Neural cell (in vitro differentiated cells): ENCODE results near the gene ADAMTS17. TPM values are rescaled to one million over a fixed set of nuclear protein-coding genes. Genes with fewer than 3 reads are reported as not detected.

ENCODE experiments used
- H2AFZ ChIP-seq: fragments of 200-600, 300-800 bp; sonication (generic), shearing (Covaris generic); 2 replicates; pipeline ENCODE4 v1.6.0; 2014; ENCODE audit warnings: low read depth, mild to moderate bottlenecking, antibody characterized with exemption, low read length, moderate library complexity
- H3F3A ChIP-seq: fragments of 200-600 bp; shearing (Covaris generic); 2 replicates; pipeline ENCODE4 v1.6.1; 2016; ENCODE audit warnings: mild to moderate bottlenecking, moderate library complexity, mixed read lengths, antibody characterized with exemption, low read length; ENCODE audit not compliant: insufficient read depth, poor library complexity, severe bottlenecking
- H3K27ac ChIP-seq: fragments of 200-600, 300-800 bp; sonication (generic), shearing (Covaris generic); 2 replicates; pipeline ENCODE4 v1.5.1; 2014; ENCODE audit warnings: mild to moderate bottlenecking, low read length, moderate library complexity
- H3K27me3 ChIP-seq: fragments of 300-800, 200-600 bp; sonication (generic), shearing (Covaris generic); 2 replicates; pipeline ENCODE4 v1.6.0; 2014; ENCODE audit warnings: mild to moderate bottlenecking, low read depth, low read length, moderate library complexity; ENCODE audit not compliant: insufficient read depth
- H3K36me3 ChIP-seq: fragments of 300-800, 200-600 bp; sonication (generic), shearing (Covaris generic); 2 replicates; pipeline ENCODE4 v1.5.1; 2014; ENCODE audit warnings: mild to moderate bottlenecking, antibody characterized with exemption, low read length, moderate library complexity; ENCODE audit not compliant: insufficient read depth
- H3K4me2 ChIP-seq: fragments of 300-800, 200-600 bp; sonication (generic), shearing (Covaris generic); 2 replicates; pipeline ENCODE4 v1.6.0; 2014; ENCODE audit warnings: mild to moderate bottlenecking, low read length
- H3K4me3 ChIP-seq: fragments of 300-800, 200-600 bp; sonication (generic), shearing (Covaris generic); 2 replicates; pipeline ENCODE4 v1.5.1; 2014; ENCODE audit warnings: mild to moderate bottlenecking, low read length, moderate library complexity
- H3K79me2 ChIP-seq: fragments of 200-600 bp; shearing (Covaris generic); replicated peaks from 2 replicates; pipeline ENCODE4 v1.6.0; 2014; ENCODE audit warnings: mild to moderate bottlenecking, low read length, moderate library complexity; ENCODE audit not compliant: insufficient read depth
- H3K9ac ChIP-seq: fragments of 300-800, 200-600 bp; sonication (generic), shearing (Covaris generic); 2 replicates; pipeline ENCODE4 v1.6.1; 2016; ENCODE audit warnings: mild to moderate bottlenecking, low read length, mixed read lengths
- H3K9me2 ChIP-seq: fragments of 200-600 bp; shearing (Covaris generic); 2 replicates; pipeline ENCODE4 v1.6.1; 2016; ENCODE audit warnings: mild to moderate bottlenecking, low read length, mixed read lengths; ENCODE audit not compliant: insufficient read depth
- H3K9me3 ChIP-seq: fragments of 200-600, 300-800 bp; sonication (generic), shearing (Covaris generic); 2 replicates; pipeline ENCODE4 v1.6.1; 2016; ENCODE audit warnings: mild to moderate bottlenecking, mixed run types, low read length, moderate library complexity, mixed read lengths
- H4K20me1 ChIP-seq: fragments of 200-600 bp; shearing (Covaris generic); 2 replicates; pipeline ENCODE4 v1.6.1; 2016; ENCODE audit warnings: mild to moderate bottlenecking, mixed run types; ENCODE audit not compliant: insufficient read depth
- EP300 ChIP-seq: fragments of 450-650 bp; conservative IDR thresholded peaks from 2 replicates; pipeline ENCODE4 v1.6.1; 2014; ENCODE audit warnings: antibody characterized with exemption, mild to moderate bottlenecking, moderate library complexity; ENCODE audit not compliant: poor library complexity, severe bottlenecking
- EZH2 ChIP-seq: fragments of 200-600, 300-800 bp; shearing (Covaris generic), sonication (generic); IDR thresholded peaks from 2 replicates; pipeline ENCODE4 v1.6.1; 2014; ENCODE audit warnings: antibody characterized with exemption, low read length, borderline replicate concordance, mild to moderate bottlenecking; ENCODE audit not compliant: insufficient read depth, poor library complexity, severe bottlenecking
- MXI1 ChIP-seq: fragments of 450-650 bp; conservative IDR thresholded peaks from 2 replicates; pipeline ENCODE4 v1.6.1; 2014; ENCODE audit warnings: antibody characterized with exemption, mild to moderate bottlenecking; ENCODE audit not compliant: poor library complexity, severe bottlenecking
- POLR2AphosphoS5 ChIP-seq: IDR thresholded peaks from 2 replicates; pipeline ENCODE4 v1.6.1; 2012
- RAD21 ChIP-seq: fragments of 450-650 bp; conservative IDR thresholded peaks from 2 replicates; pipeline ENCODE4 v1.6.1; 2014; ENCODE audit warnings: antibody characterized with exemption, mild to moderate bottlenecking, moderate library complexity
- SMC3 ChIP-seq: fragments of 450-650 bp; conservative IDR thresholded peaks from 2 replicates; pipeline ENCODE4 v1.6.1; 2014; ENCODE audit warnings: antibody characterized with exemption, mild to moderate bottlenecking, moderate library complexity; ENCODE audit not compliant: poor library complexity
- TAF1 ChIP-seq: IDR thresholded peaks from 2 replicates; pipeline ENCODE4 v1.6.1; 2012; ENCODE audit warnings: low read depth
- polyA plus RNA-seq: library from polyadenylated mRNA; depleted of rRNA; stranded (reverse); fragments of >200 nt; gene quantifications from 2 replicates; pipeline ENCODE4 v1.2.3, GENCODE V29; 2014
- TF ChIP-seq, protein P1 (sequence below): IDR thresholded peaks from 2 replicates; pipeline ENCODE4 v1.6.1; 2012; ENCODE audit warnings: borderline replicate concordance
- TF ChIP-seq, protein P2 (sequence below): fragments of 450-650 bp; IDR thresholded peaks from 2 replicates; pipeline ENCODE4 v1.5.1; 2014; ENCODE audit warnings: antibody characterized with exemption, mild to moderate bottlenecking, moderate library complexity; ENCODE audit not compliant: poor library complexity, severe bottlenecking

The ADAMTS17 gene
- polyA plus RNA-seq, 1 donor from 2014 or later, result 0.04 TPM

DNA sequence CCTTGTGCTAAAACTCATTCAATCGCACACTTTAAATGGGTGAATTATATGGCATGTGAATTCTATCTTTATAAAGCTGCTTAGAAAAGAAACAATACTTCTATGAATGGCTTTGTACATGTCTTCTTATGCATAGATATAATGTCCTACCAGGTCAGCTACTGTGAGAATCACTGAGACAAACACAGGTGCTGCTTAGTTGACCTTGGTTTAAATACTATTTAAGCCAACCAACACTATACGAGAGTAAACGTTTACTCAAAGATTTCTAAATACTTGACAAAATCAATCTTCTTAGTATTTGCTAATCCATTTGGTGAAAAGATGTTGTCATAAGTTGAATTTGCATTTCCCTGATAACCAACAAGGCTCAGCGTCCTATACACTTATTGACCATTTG is 260.3 kb downstream of the ADAMTS17 start:
- no peak overlapping the region for H3K27ac ChIP-seq
- H3K79me2 ChIP-seq, result no peaks in the 10 kb centered on the region
- no peak overlapping the region for H3K4me3 ChIP-seq
- H3K36me3 ChIP-seq, result no peaks in the 10 kb centered on the region
- H3K9me2 ChIP-seq, result no peaks in the 10 kb centered on the region
- H3K9me3 ChIP-seq, result no peaks in the 10 kb centered on the region
- H3F3A ChIP-seq, result no peaks in the 10 kb centered on the region
- TF ChIP-seq POLR2AphosphoS5 (no peak), RAD21 (no peak), SMC3 (no peak), EP300 (no peak), EZH2 (no peak), TAF1 (no peak), MXI1 (no peak)
- TF ChIP-seq, protein P1, sequence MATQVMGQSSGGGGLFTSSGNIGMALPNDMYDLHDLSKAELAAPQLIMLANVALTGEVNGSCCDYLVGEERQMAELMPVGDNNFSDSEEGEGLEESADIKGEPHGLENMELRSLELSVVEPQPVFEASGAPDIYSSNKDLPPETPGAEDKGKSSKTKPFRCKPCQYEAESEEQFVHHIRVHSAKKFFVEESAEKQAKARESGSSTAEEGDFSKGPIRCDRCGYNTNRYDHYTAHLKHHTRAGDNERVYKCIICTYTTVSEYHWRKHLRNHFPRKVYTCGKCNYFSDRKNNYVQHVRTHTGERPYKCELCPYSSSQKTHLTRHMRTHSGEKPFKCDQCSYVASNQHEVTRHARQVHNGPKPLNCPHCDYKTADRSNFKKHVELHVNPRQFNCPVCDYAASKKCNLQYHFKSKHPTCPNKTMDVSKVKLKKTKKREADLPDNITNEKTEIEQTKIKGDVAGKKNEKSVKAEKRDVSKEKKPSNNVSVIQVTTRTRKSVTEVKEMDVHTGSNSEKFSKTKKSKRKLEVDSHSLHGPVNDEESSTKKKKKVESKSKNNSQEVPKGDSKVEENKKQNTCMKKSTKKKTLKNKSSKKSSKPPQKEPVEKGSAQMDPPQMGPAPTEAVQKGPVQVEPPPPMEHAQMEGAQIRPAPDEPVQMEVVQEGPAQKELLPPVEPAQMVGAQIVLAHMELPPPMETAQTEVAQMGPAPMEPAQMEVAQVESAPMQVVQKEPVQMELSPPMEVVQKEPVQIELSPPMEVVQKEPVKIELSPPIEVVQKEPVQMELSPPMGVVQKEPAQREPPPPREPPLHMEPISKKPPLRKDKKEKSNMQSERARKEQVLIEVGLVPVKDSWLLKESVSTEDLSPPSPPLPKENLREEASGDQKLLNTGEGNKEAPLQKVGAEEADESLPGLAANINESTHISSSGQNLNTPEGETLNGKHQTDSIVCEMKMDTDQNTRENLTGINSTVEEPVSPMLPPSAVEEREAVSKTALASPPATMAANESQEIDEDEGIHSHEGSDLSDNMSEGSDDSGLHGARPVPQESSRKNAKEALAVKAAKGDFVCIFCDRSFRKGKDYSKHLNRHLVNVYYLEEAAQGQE, result no peak
- TF ChIP-seq, protein P2, sequence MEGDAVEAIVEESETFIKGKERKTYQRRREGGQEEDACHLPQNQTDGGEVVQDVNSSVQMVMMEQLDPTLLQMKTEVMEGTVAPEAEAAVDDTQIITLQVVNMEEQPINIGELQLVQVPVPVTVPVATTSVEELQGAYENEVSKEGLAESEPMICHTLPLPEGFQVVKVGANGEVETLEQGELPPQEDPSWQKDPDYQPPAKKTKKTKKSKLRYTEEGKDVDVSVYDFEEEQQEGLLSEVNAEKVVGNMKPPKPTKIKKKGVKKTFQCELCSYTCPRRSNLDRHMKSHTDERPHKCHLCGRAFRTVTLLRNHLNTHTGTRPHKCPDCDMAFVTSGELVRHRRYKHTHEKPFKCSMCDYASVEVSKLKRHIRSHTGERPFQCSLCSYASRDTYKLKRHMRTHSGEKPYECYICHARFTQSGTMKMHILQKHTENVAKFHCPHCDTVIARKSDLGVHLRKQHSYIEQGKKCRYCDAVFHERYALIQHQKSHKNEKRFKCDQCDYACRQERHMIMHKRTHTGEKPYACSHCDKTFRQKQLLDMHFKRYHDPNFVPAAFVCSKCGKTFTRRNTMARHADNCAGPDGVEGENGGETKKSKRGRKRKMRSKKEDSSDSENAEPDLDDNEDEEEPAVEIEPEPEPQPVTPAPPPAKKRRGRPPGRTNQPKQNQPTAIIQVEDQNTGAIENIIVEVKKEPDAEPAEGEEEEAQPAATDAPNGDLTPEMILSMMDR, result no peak
- no peaks in the 10 kb centered on the region for H4K20me1 ChIP-seq
- H3K9ac ChIP-seq, result no peak overlapping the region
- no peak overlapping the region for H2AFZ ChIP-seq
- H3K27me3 ChIP-seq, result no peaks in the 10 kb centered on the region
- H3K4me2 ChIP-seq, result no peak overlapping the region

DNA sequence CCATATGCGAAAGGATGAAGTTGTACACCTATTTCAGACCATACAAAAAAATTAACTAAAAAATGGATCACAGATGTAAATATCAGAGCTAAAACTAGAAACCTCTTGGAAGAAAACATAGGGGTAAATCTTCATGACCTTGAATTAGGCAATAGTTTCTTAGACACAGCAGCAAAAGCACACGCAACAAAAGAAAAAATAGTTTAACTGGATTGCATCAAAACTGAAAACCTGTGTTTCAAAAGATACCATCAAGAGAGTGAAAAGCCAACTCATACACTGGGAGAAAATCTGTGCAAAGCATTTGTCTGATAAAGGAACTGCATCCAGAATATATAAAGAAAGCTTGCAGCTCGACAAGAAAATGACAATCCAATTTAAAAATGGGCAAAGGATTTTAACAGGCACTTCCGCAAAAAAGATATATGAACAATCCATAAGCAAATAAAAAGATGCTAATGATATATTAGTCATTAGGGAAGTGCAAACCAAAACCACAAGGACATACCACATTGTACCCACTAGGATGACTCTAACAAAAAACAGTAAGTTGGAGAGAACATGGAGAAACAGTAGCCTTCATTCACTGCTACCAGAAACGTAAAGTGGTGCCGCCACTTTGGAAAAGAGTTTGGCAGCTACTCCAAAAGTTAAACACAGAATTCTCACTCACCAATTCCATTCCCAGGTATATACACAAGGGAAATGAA is 263.1 kb downstream of the ADAMTS17 start:
- Histone ChIP-seq H3K27me3 (no peaks in the 10 kb centered on the region), H2AFZ (no peak overlapping the region), H3K9me2 (no peaks in the 10 kb centered on the region), H3K36me3 (no peaks in the 10 kb centered on the region), H3K9ac (no peak overlapping the region), H3K4me2 (no peak overlapping the region), H3K4me3 (no peak overlapping the region), H3K27ac (no peak overlapping the region), H3K79me2 (no peaks in the 10 kb centered on the region), H3F3A (no peaks in the 10 kb centered on the region), H3K9me3 (no peaks in the 10 kb centered on the region), H4K20me1 (no peaks in the 10 kb centered on the region)
- TF ChIP-seq MXI1 (no peak), POLR2AphosphoS5 (no peak), RAD21 (no peak), EP300 (no peak), EZH2 (no peak), TAF1 (no peak), SMC3 (no peak)
- TF ChIP-seq, protein P1, result no peak
- TF ChIP-seq, protein P2, result no peak
